ENCODE data around the gene GABBR2. TPM values are rescaled to one million over a fixed set of nuclear protein-coding genes. Genes with fewer than 3 reads are reported as not detected.

Gene GABBR2
- total RNA-seq, 1 experiment from 2014 or later: 6.3 TPM

GRCh38 chr9:98287384-98287783 lies 421.4 kb downstream of the GABBR2 start:
- BruUV-seq (replicated peaks): no TSS peak
- ChIA-PET CTCF (no interaction called here), POLR2A (no interaction called here)
- TF ChIP-seq TCF7L2 (IDR thresholded peaks at IDR 0.05; ENCODE audit: low read depth, low read length): no peak
- no peak for TF ChIP-seq REST (IDR thresholded peaks at IDR 0.05; ENCODE audit: insufficient read depth in 1 of 2, low read depth in 2 of 2, low read length in 1 of 2)
- no peak for TF ChIP-seq POLR2AphosphoS5 (IDR thresholded peaks at IDR 0.05; ENCODE audit: low read depth, low read length)
- TF ChIP-seq SIN3A (IDR thresholded peaks at IDR 0.05; ENCODE audit: borderline replicate concordance, insufficient read depth, low read depth, low read length): no peak
- TF ChIP-seq CTCF (IDR thresholded peaks at IDR 0.05): no peak
- no peaks in the 10 kb centered on the region for H3K36me3 ChIP-seq (ENCODE audit: control insufficient read depth, insufficient read depth, low read length)
- H3K9me3 ChIP-seq (ENCODE audit: control insufficient read depth, insufficient read depth, low read depth, low read length): no peaks in the 10 kb centered on the region
- H3K27ac ChIP-seq (ENCODE audit: low read length): no peak overlapping the region
- intact Hi-C loops (cut with micrococcal nuclease; ENCODE audit: unreplicated experiment) (no loop called here), in situ Hi-C loops (cut with HindIII; ENCODE audit: low pct_unique_long_range_greater_than_20kb, low sequenced_read_pairs) (no loop called here)
- no peaks in the 10 kb centered on the region for H3K27me3 ChIP-seq (ENCODE audit: control insufficient read depth, insufficient read depth, low read length)
- ATAC-seq: no peak
- no peaks in the 10 kb centered on the region for H3K4me1 ChIP-seq (ENCODE audit: control insufficient read depth, insufficient read depth, low read length)
- no peak overlapping the region for H3K4me3 ChIP-seq (ENCODE audit: low read depth in 2 of 2, low read length in 2 of 2)
- DNase-seq (ENCODE audit: low read depth, low spot score): no peak

GRCh38 chr9:98285446-98285845 lies 423.3 kb downstream of the GABBR2 start:
- ATAC-seq: no peak
- intact Hi-C loops (cut with micrococcal nuclease; ENCODE audit: unreplicated experiment): no loop called here
- no TSS peak for BruUV-seq (replicated peaks)
- in situ Hi-C loops (cut with HindIII; ENCODE audit: low pct_unique_long_range_greater_than_20kb, low sequenced_read_pairs): no loop called here
- no peak for DNase-seq (ENCODE audit: low read depth, low spot score)
- Histone ChIP-seq H3K27me3 (ENCODE audit: control insufficient read depth, insufficient read depth, low read length) (no peaks in the 10 kb centered on the region), H3K36me3 (ENCODE audit: control insufficient read depth, insufficient read depth, low read length) (no peaks in the 10 kb centered on the region), H3K9me3 (ENCODE audit: control insufficient read depth, insufficient read depth, low read depth, low read length) (no peaks in the 10 kb centered on the region), H3K4me1 (ENCODE audit: control insufficient read depth, insufficient read depth, low read length) (no peaks in the 10 kb centered on the region), H3K4me3 (ENCODE audit: low read depth in 2 of 2, low read length in 2 of 2) (no peak overlapping the region), H3K27ac (ENCODE audit: low read length) (no peak overlapping the region)
- POLR2A ChIA-PET: no interaction called here
- CTCF ChIA-PET: no interaction called here
- no peak for TF ChIP-seq TCF7L2 (IDR thresholded peaks at IDR 0.05; ENCODE audit: low read depth, low read length)
- TF ChIP-seq SIN3A (IDR thresholded peaks at IDR 0.05; ENCODE audit: borderline replicate concordance, insufficient read depth, low read depth, low read length): no peak
- TF ChIP-seq CTCF (IDR thresholded peaks at IDR 0.05): no peak
